HL-60/S4 treated with phorbol 12-myristate 13-acetate at 8.2 ng/mL for 4 days and 3 days (cell line): ENCODE measurements around the gene SPTBN1.
"Not testable (repeated sequence)": the region's sequence is repeated elsewhere in the genome, so short reads cannot be mapped to it uniquely, and the experiment has no call there.

ENCODE experiments used
- in situ Hi-C: fragments of 300-500 bp; cut with MboI; formaldehyde crosslinking; loops from 2 replicates; pipeline ENCODE4 v1.15.0; 2022; ENCODE audit warnings: low sequenced_read_pairs

The SPTBN1 gene

DNA sequence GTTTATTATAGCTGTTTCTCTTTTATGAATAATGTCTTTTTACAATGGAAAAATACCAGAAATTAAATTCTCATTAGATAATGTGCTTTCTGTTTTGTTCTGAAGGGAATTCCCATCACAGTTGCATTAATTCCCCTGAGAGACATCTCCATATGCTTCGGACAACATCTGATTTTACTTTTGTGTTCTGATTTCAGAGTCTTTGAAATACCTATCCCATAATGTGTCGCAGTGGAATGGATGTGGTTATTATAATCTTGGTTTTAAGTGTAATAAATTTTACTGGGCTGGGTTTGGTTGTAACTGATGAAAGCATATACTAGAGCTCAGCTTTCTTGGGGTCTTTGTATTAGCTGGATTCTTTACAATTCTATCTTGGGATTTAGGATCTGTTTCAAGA lies 12.5 kb downstream of the SPTBN1 start:
- in situ Hi-C loops = no loop called here

DNA sequence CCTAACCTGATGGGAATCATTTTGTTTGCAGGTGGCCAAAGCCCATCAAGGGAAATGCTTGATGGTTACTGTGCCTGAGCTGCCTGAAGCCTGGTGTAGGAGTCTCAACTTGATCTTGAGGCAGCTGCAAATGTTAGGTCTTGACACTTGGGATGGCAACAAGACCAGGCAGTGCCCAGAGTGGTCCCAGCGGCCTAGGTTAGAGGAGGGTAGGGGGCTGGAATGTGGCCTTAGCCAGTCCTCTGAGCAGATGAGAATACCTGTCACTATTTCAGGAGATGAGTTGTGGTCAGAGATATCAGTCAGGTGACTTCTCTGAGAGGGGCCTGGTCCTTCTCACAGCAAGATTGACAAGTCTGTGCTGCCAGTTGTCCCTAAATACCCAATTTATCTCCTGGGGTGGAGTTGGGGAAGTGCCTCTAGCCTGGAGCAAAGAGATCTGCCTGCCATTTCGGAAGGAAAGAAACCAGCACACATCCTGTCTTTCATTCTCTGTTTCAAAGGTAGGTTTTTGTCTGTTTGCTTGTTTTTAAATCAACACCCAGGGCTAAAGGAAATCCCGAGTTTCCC lies 13.4 kb downstream of the SPTBN1 start:
- in situ Hi-C loops = no loop called here

DNA sequence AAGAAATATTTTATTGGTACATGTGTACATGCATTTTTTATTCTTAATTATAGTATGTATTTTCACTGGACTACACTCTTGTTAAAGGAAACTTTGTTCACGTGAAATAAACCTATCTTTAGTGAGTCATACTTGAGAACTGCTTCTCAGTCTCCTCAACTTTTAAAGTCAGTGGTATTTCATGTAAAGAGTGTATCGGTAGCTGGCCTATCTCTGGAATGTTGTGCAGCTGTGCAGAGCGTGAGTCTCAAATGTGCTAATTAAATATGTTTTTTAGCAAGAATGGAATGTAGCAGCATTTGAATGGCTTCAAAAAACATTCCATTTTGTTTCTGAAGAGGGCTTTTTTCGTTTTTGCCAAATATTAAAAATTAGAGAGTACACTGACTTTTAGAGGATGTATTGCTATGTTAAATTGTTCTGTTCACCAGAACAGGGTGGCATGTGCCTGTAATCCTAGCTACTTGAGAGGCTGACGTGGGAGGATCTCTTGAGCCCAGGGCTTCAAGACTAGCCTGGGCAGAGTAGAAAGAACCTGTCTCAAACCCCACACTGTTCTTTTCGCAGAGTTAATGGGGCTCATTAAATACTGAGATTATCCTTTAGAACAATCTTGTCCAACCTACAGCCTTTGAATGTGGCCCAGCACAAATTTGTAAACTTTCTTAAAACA lies 14.3 kb downstream of the SPTBN1 start:
- in situ Hi-C loops = no loop called here

- in situ Hi-C loops = no loop called here
Measured at GRCh38 chr2:54471221-54471711, 15.1 kb downstream of the SPTBN1 start.

DNA sequence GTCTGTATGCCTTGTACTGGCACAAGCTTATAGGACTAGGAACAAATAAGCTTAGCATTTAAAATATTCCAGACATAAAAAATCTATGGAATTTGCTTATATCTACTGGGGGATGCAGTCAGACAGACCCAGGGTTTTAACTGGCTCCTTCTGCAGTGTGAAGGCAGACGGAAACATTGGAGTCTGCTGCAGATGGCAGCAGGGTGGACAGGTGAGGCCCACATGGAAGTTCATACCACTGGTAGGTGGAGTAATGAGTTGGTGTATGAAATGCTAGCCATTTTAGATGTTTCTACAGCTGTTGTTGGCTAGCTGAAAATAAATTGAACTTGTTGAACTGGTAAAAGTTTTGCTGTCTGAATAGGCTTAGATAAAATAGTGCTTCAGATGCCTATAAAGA lies 17.7 kb downstream of the SPTBN1 start:
- in situ Hi-C loops = no loop called here

DNA sequence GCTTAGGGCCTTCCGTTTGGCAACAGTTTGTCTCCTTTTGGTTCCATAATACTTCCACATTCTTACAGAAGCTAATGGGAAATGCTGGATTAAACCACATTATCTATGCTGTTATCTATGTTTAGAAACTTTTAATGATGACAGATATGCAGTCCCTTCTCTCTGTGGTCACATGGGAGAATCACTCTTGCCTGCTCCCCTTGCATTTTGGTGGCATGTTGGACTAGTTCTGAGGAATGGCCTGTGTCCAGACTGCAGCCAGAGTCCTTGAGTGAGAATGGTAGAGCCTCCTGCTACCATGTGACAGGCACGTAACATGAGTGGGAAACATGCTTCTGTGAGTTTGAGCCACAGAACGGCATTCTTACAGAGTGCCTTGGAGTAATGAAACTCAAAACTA lies 19.2 kb downstream of the SPTBN1 start:
- in situ Hi-C loops = no loop called here

DNA sequence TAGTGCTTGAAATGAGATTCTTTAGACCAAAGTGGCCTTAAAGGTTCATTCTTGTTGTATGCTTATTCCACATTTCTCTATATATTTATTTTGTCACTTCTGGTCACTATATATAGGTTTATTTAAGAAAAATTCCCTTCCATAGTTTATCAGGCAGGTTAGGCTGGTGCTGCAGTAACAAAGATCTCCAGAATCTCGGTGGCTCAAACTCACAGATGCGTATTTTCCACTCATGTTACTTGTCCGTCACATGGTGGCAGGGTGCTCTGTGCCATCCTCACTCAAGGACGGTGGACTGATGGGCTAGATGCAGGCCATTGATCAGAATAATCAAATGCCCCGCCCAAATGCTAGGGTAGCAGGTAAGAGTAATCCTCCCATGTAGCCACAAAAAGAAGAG lies 19.8 kb downstream of the SPTBN1 start:
- in situ Hi-C loops = no loop called here

DNA sequence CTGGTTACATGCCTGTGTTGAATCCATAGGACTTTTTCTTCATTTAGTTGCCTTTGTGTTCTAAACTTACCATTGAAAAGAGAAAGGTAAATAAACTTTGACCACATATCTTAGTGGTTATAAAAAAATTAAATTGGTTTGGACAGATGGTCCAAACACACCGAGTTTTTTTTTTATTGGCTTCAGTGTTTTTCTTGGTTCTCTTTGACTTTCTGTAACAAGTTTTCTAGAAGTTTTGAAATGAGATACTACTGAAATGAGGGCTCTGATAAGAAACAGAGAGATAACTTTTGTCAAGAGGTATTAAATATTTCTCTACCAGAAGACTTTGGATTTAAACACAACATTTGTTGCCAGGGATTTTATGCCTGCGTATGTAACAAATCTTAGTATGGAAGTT lies 20.7 kb downstream of the SPTBN1 start:
- in situ Hi-C loops = no loop called here

- in situ Hi-C loops = no loop called here
Measured at GRCh38 chr2:54477896-54478295, 21.8 kb downstream of the SPTBN1 start.

DNA sequence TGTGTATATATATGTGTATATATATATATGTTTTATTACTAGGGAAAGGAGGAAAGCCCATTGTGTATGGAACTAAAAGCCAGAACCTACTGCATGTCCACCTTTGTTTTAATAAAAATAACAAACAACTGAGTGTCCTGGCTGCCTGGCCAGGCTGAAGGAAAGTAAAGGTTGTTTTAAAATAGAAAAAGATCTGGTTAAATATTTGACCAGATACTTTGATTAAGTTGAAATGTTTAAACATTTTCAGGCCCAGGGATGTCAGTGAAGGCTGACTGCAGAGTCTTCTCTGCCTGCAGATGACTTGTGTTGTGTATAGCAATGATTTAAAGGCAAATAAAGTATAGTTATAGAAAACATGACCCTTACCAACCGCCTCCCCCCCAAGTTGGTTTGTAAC lies 22.8 kb downstream of the SPTBN1 start:
- in situ Hi-C loops = no loop called here

DNA sequence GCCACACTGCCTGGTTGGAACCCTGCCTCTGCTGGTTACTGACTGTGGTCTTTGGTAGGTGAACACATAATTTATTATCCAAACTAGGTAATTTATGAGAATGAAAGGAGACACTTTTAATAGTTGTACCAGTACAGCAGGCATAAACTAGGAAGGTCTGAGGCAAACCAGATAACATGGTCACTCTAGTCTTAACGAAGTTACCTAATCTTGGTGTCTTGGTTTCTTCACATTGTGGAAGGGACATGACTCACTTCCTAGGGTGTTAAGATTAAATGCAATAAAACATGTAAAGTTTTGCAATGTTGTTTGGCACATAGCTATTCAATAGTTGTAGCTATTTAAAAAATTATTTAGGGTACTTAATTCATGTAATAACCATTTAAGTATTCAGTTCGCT lies 23.3 kb downstream of the SPTBN1 start:
- in situ Hi-C loops = no loop called here

- in situ Hi-C loops = no loop called here
Measured at GRCh38 chr2:54480025-54480424, 23.9 kb downstream of the SPTBN1 start.

DNA sequence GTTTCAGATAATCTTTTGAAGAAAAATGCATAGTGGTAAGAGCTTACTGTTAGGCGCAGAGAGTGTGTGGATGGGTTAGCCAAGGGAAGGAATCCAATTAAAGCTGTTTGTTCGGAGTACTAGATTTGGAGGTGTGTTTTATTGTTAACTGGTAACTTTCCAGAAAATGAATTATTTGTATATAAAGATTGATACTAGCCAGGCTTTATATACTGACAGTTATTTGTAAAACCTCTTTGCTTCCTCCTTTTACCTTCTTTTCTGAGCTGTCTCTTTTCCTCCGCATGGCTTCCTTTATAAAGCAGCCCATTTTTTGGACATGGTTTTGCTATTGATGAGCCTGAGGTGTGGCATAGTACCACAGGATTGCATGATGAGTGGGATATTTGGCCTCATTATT lies 25.6 kb downstream of the SPTBN1 start:
- in situ Hi-C loops = no loop called here

- in situ Hi-C loops = no loop called here
Measured at GRCh38 chr2:54482715-54483114, 26.6 kb downstream of the SPTBN1 start.

DNA sequence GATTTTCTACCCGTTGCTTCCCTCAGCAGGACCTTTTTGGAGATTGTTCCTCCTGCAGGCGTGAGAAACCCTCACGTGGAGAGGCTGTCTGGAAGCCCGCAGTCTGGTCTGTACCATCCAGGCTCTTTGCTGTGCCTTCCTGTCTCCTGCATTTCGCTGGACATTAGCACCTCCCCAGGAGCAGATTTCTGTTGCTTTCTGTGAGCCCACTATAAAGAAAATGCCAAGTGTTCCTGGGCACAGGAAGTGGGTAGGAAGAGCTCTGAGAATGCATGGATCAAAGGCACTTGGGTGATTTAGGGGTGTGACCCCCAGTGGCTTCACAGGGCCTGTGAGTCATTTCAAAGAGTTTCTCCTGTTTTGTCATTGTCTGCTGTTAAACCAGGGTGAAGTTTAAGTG lies 27.3 kb downstream of the SPTBN1 start:
- in situ Hi-C loops = no loop called here

DNA sequence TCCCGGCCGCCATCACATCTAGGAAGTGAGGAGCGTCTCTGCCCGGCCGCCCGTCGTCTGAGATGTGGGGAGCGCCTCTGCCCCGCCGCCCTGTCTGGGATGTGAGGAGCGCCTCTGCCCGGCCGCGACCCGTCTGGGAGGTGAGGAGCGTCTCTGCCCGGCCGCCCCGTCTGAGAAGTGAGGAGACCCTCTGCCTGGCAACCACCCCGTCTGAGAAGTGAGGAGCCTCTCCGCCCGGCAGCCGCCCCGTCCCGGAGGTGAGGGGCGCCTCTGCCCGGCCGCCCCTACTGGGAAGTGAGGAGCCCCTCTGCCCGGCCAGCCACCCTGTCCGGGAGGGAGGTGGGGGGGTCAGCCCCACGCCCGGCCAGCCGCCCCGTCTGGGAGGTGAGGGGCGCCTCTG lies 29.6 kb downstream of the SPTBN1 start:
- in situ Hi-C loops = not testable (repeated sequence)

GRCh38 chr2:54486766-54487165 lies 30.6 kb downstream of the SPTBN1 start:
- in situ Hi-C loops = no loop called here

- in situ Hi-C loops = no loop called here
Measured at GRCh38 chr2:54490863-54491262, 34.7 kb downstream of the SPTBN1 start.

DNA sequence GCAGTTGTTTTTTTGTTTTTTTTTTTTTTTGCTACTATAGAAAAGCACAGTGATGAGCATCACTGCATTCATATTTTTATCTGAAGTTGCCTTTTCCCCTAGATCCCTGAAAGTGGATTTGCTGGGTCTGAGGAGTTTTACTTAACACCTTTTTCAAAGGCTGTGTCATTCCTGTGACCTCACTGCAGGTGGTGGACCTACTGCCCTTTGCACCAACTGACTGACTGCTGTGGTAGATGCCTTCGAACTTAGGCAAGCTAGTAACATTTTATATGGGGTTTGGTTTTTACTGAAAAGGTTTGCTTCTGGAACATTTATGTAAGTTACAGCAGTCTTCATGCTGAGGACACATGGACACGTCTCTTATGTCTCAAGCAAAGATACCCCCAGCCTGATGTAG lies 36.2 kb downstream of the SPTBN1 start:
- in situ Hi-C loops = no loop called here

DNA sequence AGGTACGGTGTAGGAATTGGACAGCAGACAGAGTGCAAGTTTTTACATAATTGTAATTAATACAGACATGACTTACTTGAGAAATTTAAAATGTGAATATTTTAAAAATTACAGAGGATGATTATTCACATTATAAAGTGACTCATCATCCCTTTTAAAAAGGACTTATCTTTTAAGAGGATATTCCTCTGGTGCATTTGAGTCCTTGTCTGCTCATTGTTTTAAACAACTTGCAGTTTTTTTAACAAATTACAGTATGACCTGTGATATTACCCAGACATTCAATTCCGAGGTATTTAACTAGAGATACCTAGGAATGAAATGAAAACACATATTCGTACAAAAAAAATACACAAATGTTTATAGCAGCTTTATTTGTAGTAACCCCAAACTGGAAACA lies 38.0 kb downstream of the SPTBN1 start:
- in situ Hi-C loops = no loop called here

DNA sequence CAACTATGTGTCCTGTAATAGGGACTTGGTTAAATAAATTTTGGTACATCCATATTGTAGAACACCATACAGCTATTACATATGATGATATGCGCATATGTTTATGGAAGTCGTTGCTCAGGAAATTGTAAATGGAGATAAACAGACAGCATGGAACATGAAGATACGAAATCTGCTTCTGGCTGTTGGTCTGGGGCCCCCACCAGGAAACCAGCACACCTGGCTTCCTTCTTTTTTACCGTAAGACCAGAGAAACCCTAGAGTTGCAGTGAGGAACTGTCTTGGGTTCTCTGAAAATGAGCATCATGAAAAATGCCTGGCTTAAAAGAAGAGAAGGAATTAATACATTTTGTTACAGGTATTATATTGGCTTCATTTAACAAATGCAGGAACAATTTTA lies 40.8 kb downstream of the SPTBN1 start:
- in situ Hi-C loops = no loop called here

- in situ Hi-C loops = no loop called here
Measured at GRCh38 chr2:54497763-54498680, 41.9 kb downstream of the SPTBN1 start.
